ENCODE data around the gene DDIT3. TPM values are rescaled to one million over a fixed set of nuclear protein-coding genes. Genes with fewer than 3 reads are reported as not detected.

DDIT3 gene
- total and polyA plus RNA-seq, 2 of the 13 experiments (the other 11 are each of a cell fraction or from before 2014, with no cell fraction given): 27.5 to 48.7 TPM

GRCh38 chr12:57543581-57543980, 23.3 kb upstream of the DDIT3 start:
- DNase-seq (ENCODE audit: low spot score) (no peak), ATAC-seq (no peak), FAIRE-seq (no peak)
- peaks cover 20% of the 10 kb centered on the region for H3K79me2 ChIP-seq (ENCODE audit: insufficient read depth, low read length)
- no peaks in the 10 kb centered on the region for H4K20me1 ChIP-seq (ENCODE audit: insufficient read depth, low read length)
- no peak overlapping the region for H2AFZ ChIP-seq (ENCODE audit: low read length)
- BruUV-seq (replicated peaks): no TSS peak
- no peak overlapping the region for H3K4me3 ChIP-seq (replicated peaks in 1 of 3; ENCODE audit: insufficient read depth in 1 of 3, low read depth in 2 of 3, low read length in 3 of 3)
- CTCF ChIA-PET (ENCODE audit: low intra/inter-chr PET ratio, low total read pairs): no interaction called here
- H3K27me3 ChIP-seq (ENCODE audit: control insufficient read depth in 1 of 2, insufficient read depth in 2 of 2, low read length in 2 of 2): peaks cover 0 to 6% of the 10 kb centered on the region in 2 experiments; a peak in 2 of 5 replicates
- in situ Hi-C loops (cut with HindIII; ENCODE audit: extremely low pct_ligation_motif_present, low pct_unique_long_range_greater_than_20kb): no loop called here
- POLR2A ChIA-PET: interaction anchor here (0.9 to 1.4 kb wide), 4 partner anchors 9 to 33 kb away, joined by 3 to 5 read pairs (median 4); no protein-coding TSS in a partner anchor
- intact Hi-C loops (cut with micrococcal nuclease; ENCODE audit: unreplicated experiment): no loop called here
- peaks cover 27% of the 10 kb centered on the region for H3K4me1 ChIP-seq (ENCODE audit: insufficient read depth, low read length)
- H3K9ac ChIP-seq (ENCODE audit: insufficient read depth, low read depth, low read length): no peak overlapping the region
- TF ChIP-seq ZNF576 (CRISPR knock-in tag; IDR thresholded peaks at IDR 0.05) (no peak), ZNF547 (CRISPR knock-in tag; IDR thresholded peaks at IDR 0.05) (no peak), ELK4 (CRISPR knock-in tag; IDR thresholded peaks at IDR 0.05; ENCODE audit: borderline replicate concordance) (no peak), ZNF687 (CRISPR knock-in tag; IDR thresholded peaks at IDR 0.05) (no peak)
- no peak overlapping the region for H3K27ac ChIP-seq (ENCODE audit: extremely low read length, insufficient read depth, low read length)
- no peak overlapping the region for H3K4me2 ChIP-seq (ENCODE audit: low read depth, low read length)
- H3K36me3 ChIP-seq (replicated peaks in 1 of 2; ENCODE audit: control insufficient read depth in 1 of 2, insufficient read depth in 2 of 2, low read length in 2 of 2): peaks cover 2 to 7% of the 10 kb centered on the region in 2 experiments; a peak in 3 of 5 replicates
- no peaks in the 10 kb centered on the region for H3K9me3 ChIP-seq (ENCODE audit: low read length)
- WGBS (ENCODE audit: low lambda C conversion rate): 93% methylated on average over 2 of the region's 2 CpGs

All from HepG2 (cell line).